ENCODE results near the gene THUMPD1. TPM values are rescaled to one million over a fixed set of nuclear protein-coding genes. Genes with fewer than 3 reads are reported as not detected.

THUMPD1 gene
- total and polyA plus RNA-seq, 10 of the 15 experiments (the other 5 are each of a cell fraction or from before 2014, with no cell fraction given): 21.5 to 49.5 (median 36.9) TPM

GRCh38 chr16:20749474-20749873, 7.9 kb upstream of the THUMPD1 start (continued):
- TF ChIP-seq, protein P1, sequence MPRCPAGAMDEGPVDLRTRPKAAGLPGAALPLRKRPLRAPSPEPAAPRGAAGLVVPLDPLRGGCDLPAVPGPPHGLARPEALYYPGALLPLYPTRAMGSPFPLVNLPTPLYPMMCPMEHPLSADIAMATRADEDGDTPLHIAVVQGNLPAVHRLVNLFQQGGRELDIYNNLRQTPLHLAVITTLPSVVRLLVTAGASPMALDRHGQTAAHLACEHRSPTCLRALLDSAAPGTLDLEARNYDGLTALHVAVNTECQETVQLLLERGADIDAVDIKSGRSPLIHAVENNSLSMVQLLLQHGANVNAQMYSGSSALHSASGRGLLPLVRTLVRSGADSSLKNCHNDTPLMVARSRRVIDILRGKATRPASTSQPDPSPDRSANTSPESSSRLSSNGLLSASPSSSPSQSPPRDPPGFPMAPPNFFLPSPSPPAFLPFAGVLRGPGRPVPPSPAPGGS (IDR thresholded peaks at IDR 0.05; ENCODE audit: borderline replicate concordance, insufficient read depth, low read depth, low read length, poor library complexity, severe bottlenecking): no peak
- TF ChIP-seq BACH1 (IDR thresholded peaks at IDR 0.05; ENCODE audit: borderline replicate concordance): no peak
- no peak for TF ChIP-seq TCF7 (IDR thresholded peaks at IDR 0.05; ENCODE audit: borderline replicate concordance)

- TF ChIP-seq HDAC2 (IDR thresholded peaks at IDR 0.05): no peak
- TF ChIP-seq CBX5 (IDR thresholded peaks at IDR 0.05; ENCODE audit: low read depth): 0 out of 2 replicates have a peak, but pooled peaks have one; percentile 40
- Histone ChIP-seq H3K4me2 (ENCODE audit: control insufficient read depth, insufficient read depth) (no peak overlapping the region), H3K79me2 (ENCODE audit: control insufficient read depth, insufficient read depth, low read length) (no peaks in the 10 kb centered on the region), H3K27ac (ENCODE audit: control insufficient read depth, insufficient read depth) (no peak overlapping the region), H2AFZ (ENCODE audit: control insufficient read depth, low read depth, low read length) (no peak overlapping the region), H3K4me3 (no peak overlapping the region), H3K9ac (ENCODE audit: control insufficient read depth, insufficient read depth, low read length) (no peak overlapping the region), H3K9me3 (replicated peaks; ENCODE audit: control insufficient read depth, insufficient read depth, low read length) (no peaks in the 10 kb centered on the region; the same call in 1 of the 3 replicates), H4K20me1 (ENCODE audit: control insufficient read depth, insufficient read depth) (no peaks in the 10 kb centered on the region), H3K36me3 (ENCODE audit: control insufficient read depth in 2 of 2, insufficient read depth in 2 of 2, low read length in 1 of 2) (no peaks in the 10 kb centered on the region), H3K4me1 (ENCODE audit: control insufficient read depth, insufficient read depth, low read length) (no peaks in the 10 kb centered on the region), H3K27me3 (replicated peaks in 1 of 2; ENCODE audit: control insufficient read depth in 2 of 2, insufficient read depth in 2 of 2, low read length in 1 of 2) (no peaks in the 10 kb centered on the region)
- in situ Hi-C loops (cut with MboI) (no loop called here), intact Hi-C loops (cut with micrococcal nuclease; ENCODE audit: unreplicated experiment) (no loop called here)
- 53% methylated on average over 4 of the region's 4 CpGs for WGBS (ENCODE audit: insufficient coverage, insufficient replicate concordance, low lambda C conversion rate, missing lambda C conversion rate)
- FAIRE-seq: no peak
- SMC1A ChIA-PET (ENCODE audit: uncharacterized antibody, unreplicated experiment): no interaction called here
- RAD21 ChIA-PET (ENCODE audit: unreplicated experiment): interaction anchor here (0.6 kb wide), 1 partner anchor 12 kb away, joined by 3 read pairs; no protein-coding TSS in a partner anchor
- no TSS peak for BruUV-seq (replicated peaks)
- POLR2A ChIA-PET: no interaction called here
- no peak for DNase-seq (ENCODE audit: low read depth, low spot score)
- CTCF ChIA-PET: no interaction called here
- ATAC-seq: peak; percentile 81
Measured at GRCh38 chr16:20747030-20747816, 5.6 kb upstream of the THUMPD1 start.

Measured in GM12878 (cell line).